ENCODE data around the gene SARDH. TPM values are rescaled to one million over a fixed set of nuclear protein-coding genes. Genes with fewer than 3 reads are reported as not detected.
"Not testable (repeated sequence)": the region's sequence is repeated elsewhere in the genome, so short reads cannot be mapped to it uniquely, and the experiment has no call there.

SARDH gene
- polyA plus RNA-seq, 1 donor, result 4.5 TPM

DNA sequence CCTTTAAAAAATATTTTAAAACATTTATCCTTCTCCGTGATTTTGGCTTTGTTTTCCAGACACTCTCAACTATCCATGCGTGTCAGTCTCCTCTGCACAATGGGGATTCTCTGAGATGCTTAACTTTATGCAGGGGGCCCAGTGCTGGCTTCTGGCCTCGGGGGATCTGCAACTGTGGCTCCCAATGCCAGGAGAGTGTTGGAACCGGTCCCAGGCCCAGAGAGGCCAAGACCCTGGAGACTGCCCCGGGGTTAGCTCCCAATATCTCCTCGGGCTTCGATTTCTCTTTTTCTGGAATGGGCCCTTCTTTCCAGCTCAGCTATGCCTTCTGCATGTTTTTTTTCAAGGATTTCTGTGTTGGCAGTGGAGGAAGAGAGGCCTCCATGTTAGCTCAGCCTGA, 20.1 kb upstream of the SARDH start:
- DNase-seq, result no peak
- H3K27ac ChIP-seq (ENCODE audit: low read length), result no peak overlapping the region

DNA sequence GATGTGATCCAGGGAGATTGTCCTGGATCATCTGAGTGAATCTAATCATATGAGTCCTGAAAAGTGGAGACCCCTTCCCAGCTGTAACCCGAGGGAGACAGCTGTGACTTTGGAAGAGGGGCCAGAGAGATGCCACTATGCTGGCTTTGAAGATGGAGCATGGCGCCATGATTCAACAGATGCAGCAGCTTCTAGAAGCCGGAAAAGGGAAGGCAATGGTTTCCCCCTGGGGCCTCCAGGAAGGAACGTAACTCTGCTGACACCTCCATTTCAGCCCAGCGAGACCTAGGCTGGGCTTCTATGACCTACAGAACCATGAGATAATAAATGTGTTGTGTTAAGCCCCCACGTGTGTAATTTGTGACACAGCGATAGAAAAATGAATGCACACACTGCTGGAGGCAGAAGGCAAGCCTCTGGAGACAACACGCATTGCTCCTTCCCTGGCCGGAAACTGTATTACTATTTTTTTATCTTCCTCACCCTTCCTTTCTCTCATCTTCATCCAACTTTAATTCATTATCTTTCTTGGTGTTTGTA, 16.6 kb upstream of the SARDH start:
- Histone ChIP-seq H3K9me3 (ENCODE audit: control insufficient read depth, low read depth, low read length) (peaks cover 5% of the 10 kb centered on the region), H3K4me1 (ENCODE audit: control insufficient read depth, insufficient read depth, low read length) (no peaks in the 10 kb centered on the region), H3K4me3 (ENCODE audit: low read length) (no peak overlapping the region), H3K27me3 (ENCODE audit: control insufficient read depth, insufficient read depth, low read length) (no peaks in the 10 kb centered on the region), H3K36me3 (ENCODE audit: control insufficient read depth, insufficient read depth, low read length) (peaks cover 4% of the 10 kb centered on the region), H3K27ac (ENCODE audit: low read length) (no peak overlapping the region)
- DNase-seq, result peak in 1 of 2 donors; percentile 21
- 66% methylated on average over 4 of the region's 9 CpGs for WGBS (ENCODE audit: insufficient coverage, low lambda C conversion rate)

More for the DNA sequence above, 20.1 kb upstream of the SARDH start:
- Histone ChIP-seq H3K4me3 (ENCODE audit: low read length) (no peak overlapping the region), H3K9me3 (ENCODE audit: control insufficient read depth, low read depth, low read length) (peaks cover 5% of the 10 kb centered on the region), H3K36me3 (ENCODE audit: control insufficient read depth, insufficient read depth, low read length) (peaks cover 18% of the 10 kb centered on the region), H3K4me1 (ENCODE audit: control insufficient read depth, insufficient read depth, low read length) (no peaks in the 10 kb centered on the region), H3K27me3 (ENCODE audit: control insufficient read depth, insufficient read depth, low read length) (no peaks in the 10 kb centered on the region)
- no CpG with 5 or more reads among the region's 7 CpGs for WGBS (ENCODE audit: insufficient coverage, low lambda C conversion rate)

DNA sequence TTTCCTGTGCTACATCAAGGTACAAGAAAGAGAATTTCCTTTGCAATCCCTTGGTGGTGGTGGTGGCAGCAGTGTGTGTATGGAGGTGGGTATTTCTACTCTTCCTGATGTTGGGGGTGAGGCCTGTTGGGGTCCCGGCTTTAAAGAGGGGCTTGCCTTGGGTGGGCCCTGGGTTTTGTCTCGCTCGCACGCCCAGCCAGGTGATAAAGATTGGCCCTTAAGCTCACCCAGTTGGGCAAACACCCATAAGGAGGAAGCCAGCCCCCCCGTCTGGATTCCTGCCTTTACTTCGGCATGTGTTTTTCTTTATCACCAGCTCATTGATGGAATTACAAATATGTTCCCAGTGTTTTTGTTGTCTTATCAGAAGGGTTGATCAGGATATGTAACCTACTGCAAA, 16.0 kb upstream of the SARDH start:
- Histone ChIP-seq H3K36me3 (ENCODE audit: control insufficient read depth, insufficient read depth, low read length) (peaks cover 4% of the 10 kb centered on the region), H3K27me3 (ENCODE audit: control insufficient read depth, insufficient read depth, low read length) (no peaks in the 10 kb centered on the region), H3K27ac (ENCODE audit: low read length) (no peak overlapping the region), H3K4me1 (ENCODE audit: control insufficient read depth, insufficient read depth, low read length) (no peaks in the 10 kb centered on the region), H3K9me3 (ENCODE audit: control insufficient read depth, low read depth, low read length) (peaks cover 5% of the 10 kb centered on the region), H3K4me3 (ENCODE audit: low read length) (no peak overlapping the region)
- no peak for DNase-seq
- WGBS (ENCODE audit: insufficient coverage, low lambda C conversion rate), result no CpG with 5 or more reads among the region's 6 CpGs

DNA sequence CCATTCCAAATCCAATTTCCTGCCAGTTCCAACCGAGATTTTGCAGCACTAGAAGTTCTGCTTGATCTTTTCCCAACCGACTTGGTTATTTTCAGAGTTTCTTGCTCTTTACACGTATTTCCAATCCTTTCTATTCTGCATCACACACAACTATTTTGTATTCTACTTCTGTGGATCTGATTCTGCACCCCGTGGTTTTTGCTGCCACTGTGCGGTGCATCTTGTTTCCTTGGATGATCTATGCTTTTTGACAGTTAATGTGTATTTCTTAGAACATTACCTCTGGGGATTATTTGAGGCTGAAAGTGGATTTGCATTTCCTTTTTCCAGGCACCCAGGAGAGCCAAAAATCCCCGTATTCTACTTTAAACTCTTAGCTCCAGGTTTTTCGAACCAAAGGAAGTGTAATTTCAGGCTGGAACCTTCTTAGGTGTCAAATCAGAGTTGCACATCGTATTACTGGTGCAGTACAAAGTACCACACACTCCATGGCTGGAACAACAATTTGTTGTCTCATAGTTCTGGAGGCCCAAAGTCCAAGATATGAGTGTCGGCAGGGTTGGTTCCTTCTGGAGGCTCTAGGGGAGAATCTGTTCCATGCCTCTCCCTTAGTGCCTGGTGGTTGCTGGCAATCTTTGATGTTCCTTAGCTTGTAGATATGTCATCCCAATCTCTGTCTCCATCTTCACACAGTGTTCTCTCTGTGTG, 14.7 kb upstream of the SARDH start:
- H3K27me3 ChIP-seq (ENCODE audit: control insufficient read depth, insufficient read depth, low read length), result no peaks in the 10 kb centered on the region
- no peak overlapping the region for H3K27ac ChIP-seq (ENCODE audit: low read length)
- H3K9me3 ChIP-seq (ENCODE audit: control insufficient read depth, low read depth, low read length), result peaks cover 5% of the 10 kb centered on the region
- peak in 1 of 2 donors; percentile 22 for DNase-seq
- no peaks in the 10 kb centered on the region for H3K36me3 ChIP-seq (ENCODE audit: control insufficient read depth, insufficient read depth, low read length)
- no peak overlapping the region for H3K4me3 ChIP-seq (ENCODE audit: low read length)
- H3K4me1 ChIP-seq (ENCODE audit: control insufficient read depth, insufficient read depth, low read length), result no peaks in the 10 kb centered on the region
- no CpG with 5 or more reads among the region's 9 CpGs for WGBS (ENCODE audit: insufficient coverage, low lambda C conversion rate)

DNA sequence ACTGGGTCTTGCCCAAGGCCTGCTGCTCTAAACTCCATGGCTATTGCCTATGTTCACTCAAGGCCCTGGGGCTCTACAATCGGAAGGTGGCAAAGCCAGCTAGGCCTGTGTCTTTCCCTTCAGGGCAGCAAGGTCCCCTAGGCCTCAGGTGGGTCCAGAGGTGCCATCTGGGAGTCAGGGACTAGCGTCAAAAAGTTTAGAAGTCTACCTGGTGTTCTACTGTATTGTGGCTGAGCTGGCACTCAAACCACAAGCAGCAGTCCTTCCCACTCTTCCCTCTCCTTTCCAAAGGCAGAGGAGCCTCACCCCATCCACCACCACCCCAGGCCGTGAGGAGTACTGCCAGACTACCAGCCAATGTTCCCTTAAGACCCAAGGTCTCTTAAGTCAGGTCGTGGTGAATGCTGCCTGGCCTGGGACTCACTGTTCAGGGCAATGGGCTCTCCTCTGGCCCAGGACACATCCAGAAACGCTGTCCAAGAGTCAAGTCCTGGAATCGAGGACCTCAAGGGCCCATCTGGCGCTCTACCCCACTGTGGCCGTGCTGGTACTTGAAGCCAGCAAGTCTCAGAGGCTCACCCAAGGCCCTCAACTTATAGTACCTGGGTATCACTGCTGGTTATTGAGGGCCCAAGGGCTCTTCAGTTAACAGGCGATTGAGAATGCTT, 13.0 kb upstream of the SARDH start:
- DNase-seq, result no peak
- no peaks in the 10 kb centered on the region for H3K36me3 ChIP-seq (ENCODE audit: control insufficient read depth, insufficient read depth, low read length)
- no peak overlapping the region for H3K4me3 ChIP-seq (ENCODE audit: low read length)
- no peak overlapping the region for H3K27ac ChIP-seq (ENCODE audit: low read length)
- no CpG with 5 or more reads among the region's 9 CpGs for WGBS (ENCODE audit: insufficient coverage, low lambda C conversion rate)
- peaks cover 3% of the 10 kb centered on the region for H3K27me3 ChIP-seq (ENCODE audit: control insufficient read depth, insufficient read depth, low read length)
- no peaks in the 10 kb centered on the region for H3K4me1 ChIP-seq (ENCODE audit: control insufficient read depth, insufficient read depth, low read length)
- peaks cover 5% of the 10 kb centered on the region for H3K9me3 ChIP-seq (ENCODE audit: control insufficient read depth, low read depth, low read length)

DNA sequence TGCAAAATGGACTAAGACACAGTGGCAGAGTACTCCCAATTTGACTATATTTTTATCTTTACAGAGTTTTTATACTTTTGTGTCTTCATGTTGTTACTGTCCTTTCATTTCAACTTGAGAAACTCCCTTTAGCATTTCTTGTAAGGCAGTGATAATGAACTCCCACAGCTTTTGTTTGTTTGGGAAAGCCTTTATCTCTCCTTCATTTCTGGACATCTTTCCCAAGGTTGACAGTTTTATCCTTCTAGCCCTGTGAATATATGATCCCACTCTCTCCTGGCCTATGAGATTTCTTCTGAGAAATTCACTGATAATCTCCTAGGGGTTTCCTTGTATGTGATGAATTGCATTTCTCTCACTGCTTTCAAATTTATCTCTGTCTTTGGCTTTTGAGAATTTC, 9.2 kb upstream of the SARDH start:
- H3K4me3 ChIP-seq (ENCODE audit: low read length), result no peak overlapping the region
- H3K27ac ChIP-seq (ENCODE audit: low read length), result no peak overlapping the region
- no peaks in the 10 kb centered on the region for H3K36me3 ChIP-seq (ENCODE audit: control insufficient read depth, insufficient read depth, low read length)
- no peaks in the 10 kb centered on the region for H3K4me1 ChIP-seq (ENCODE audit: control insufficient read depth, insufficient read depth, low read length)
- no peaks in the 10 kb centered on the region for H3K9me3 ChIP-seq (ENCODE audit: control insufficient read depth, low read depth, low read length)
- DNase-seq, result no peak
- peaks cover 3% of the 10 kb centered on the region for H3K27me3 ChIP-seq (ENCODE audit: control insufficient read depth, insufficient read depth, low read length)

DNA sequence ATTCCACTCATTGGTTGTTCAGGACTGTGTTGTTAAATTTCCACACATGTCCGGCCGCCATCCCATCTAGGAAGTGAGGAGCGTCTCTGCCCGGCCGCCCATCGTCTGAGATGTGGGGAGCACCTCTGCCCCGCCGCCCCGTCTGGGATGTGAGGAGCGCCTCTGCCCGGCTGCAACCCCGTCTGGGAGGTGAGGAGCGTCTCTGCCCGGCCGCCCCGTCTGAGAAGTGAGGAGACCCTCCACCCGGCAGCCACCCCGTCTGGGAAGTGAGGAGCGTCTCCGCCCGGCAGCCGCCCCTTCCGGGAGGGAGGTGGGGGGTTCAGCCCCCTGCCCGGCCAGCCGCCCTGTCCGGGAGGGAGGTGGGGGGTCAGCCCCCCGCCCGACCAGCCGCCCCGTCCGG, 6.4 kb upstream of the SARDH start:
- H3K4me3 ChIP-seq (ENCODE audit: low read length); DNase-seq; H3K36me3 ChIP-seq (ENCODE audit: control insufficient read depth, insufficient read depth, low read length); H3K27me3 ChIP-seq (ENCODE audit: control insufficient read depth, insufficient read depth, low read length); H3K9me3 ChIP-seq (ENCODE audit: control insufficient read depth, low read depth, low read length); H3K27ac ChIP-seq (ENCODE audit: low read length): not testable (repeated sequence)
- WGBS (ENCODE audit: insufficient coverage, low lambda C conversion rate), result 100% methylated on average over 1 of the region's 31 CpGs
- H3K4me1 ChIP-seq (ENCODE audit: control insufficient read depth, insufficient read depth, low read length), result peaks cover 16% of the 10 kb centered on the region

DNA sequence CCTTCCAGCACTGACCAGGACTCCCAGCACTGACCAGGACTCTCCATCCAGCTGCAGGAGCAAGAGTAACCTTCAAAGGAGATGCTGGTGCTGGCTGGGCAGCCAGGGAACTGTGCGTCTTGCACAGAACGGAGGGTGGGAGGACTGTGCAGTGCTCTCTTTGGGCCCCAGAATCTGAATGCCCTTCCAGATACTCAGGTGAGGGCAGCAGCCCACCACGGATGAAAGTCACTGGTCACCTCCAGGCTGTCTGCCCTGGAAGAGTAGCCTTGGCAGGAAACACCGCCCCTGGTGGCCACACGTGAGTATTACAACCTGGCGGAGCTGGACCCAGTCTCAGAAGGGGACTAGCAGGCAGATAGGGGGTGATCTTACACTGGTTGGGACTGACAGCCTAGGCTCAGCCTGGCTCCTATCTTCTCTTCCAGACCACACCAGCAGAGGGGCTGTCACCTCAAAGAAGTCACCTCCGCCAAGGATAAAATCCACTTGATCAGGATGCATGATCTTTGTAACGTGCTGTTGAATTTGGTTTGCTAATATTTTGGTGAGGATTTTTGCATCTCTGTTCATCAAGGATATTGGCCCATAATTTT, 4.8 kb upstream of the SARDH start:
- Histone ChIP-seq H3K27ac (ENCODE audit: low read length) (no peak overlapping the region), H3K4me3 (ENCODE audit: low read length) (no peak overlapping the region), H3K4me1 (ENCODE audit: control insufficient read depth, insufficient read depth, low read length) (peaks cover 32% of the 10 kb centered on the region), H3K27me3 (ENCODE audit: control insufficient read depth, insufficient read depth, low read length) (peaks cover 3% of the 10 kb centered on the region), H3K9me3 (ENCODE audit: control insufficient read depth, low read depth, low read length) (no peaks in the 10 kb centered on the region), H3K36me3 (ENCODE audit: control insufficient read depth, insufficient read depth, low read length) (no peaks in the 10 kb centered on the region)
- WGBS (ENCODE audit: insufficient coverage, low lambda C conversion rate), result no CpG with 5 or more reads among the region's 8 CpGs
- DNase-seq, result peak; percentile 55 to 60

DNA sequence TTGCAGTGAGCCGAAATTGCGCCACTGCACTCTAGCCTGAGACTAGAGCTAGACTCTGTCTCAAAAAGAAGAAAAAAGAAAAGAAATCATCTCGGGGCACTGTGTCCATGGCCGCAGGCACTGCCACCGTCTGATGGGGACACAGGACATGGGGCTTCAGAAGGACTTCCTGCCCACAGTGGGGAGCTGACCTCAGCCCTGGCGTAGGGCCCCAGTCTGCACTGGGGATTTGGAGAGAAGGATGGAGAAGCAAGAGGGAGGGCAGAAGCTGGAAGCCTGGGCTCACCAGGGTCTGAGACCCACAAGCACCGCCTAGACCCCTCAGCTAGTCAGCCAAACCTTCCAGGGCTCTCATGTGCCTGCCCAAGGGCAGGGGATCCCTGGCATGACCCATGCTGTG, 4.1 kb upstream of the SARDH start:
- DNase-seq, result no peak
- WGBS (ENCODE audit: insufficient coverage, low lambda C conversion rate), result no CpG with 5 or more reads among the region's 7 CpGs
- peaks cover 37% of the 10 kb centered on the region for H3K4me1 ChIP-seq (ENCODE audit: control insufficient read depth, insufficient read depth, low read length)

DNA sequence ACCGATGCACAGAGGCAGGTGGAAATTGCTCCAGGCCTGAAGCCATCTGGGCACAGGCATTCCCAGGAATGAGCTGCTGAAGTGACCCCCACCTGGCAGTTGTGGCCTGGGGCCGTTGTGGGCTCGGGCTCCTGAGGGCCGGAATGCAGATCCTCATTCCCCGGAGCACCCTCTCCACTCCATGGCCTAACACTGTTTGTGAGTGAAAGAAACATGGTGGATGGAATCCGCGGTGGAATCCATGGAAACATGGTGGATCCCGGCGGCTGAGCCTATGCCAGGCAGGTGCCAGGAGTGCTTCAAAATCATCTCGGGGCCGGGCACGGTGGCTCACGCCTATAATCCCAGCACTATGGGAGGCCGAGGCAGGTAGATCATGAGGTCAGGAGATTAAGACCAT, 3.6 kb upstream of the SARDH start:
- no CpG with 5 or more reads among the region's 14 CpGs for WGBS (ENCODE audit: insufficient coverage, low lambda C conversion rate)
- no peaks in the 10 kb centered on the region for H3K36me3 ChIP-seq (ENCODE audit: control insufficient read depth, insufficient read depth, low read length)
- no peak for DNase-seq
- no peaks in the 10 kb centered on the region for H3K9me3 ChIP-seq (ENCODE audit: control insufficient read depth, low read depth, low read length)
- H3K27ac ChIP-seq (ENCODE audit: low read length), result no peak overlapping the region
- no peak overlapping the region for H3K4me3 ChIP-seq (ENCODE audit: low read length)
- no peaks in the 10 kb centered on the region for H3K27me3 ChIP-seq (ENCODE audit: control insufficient read depth, insufficient read depth, low read length)
- H3K4me1 ChIP-seq (ENCODE audit: control insufficient read depth, insufficient read depth, low read length), result peaks cover 37% of the 10 kb centered on the region

More for the DNA sequence above, 4.1 kb upstream of the SARDH start:
- Histone ChIP-seq H3K9me3 (ENCODE audit: control insufficient read depth, low read depth, low read length) (no peaks in the 10 kb centered on the region), H3K36me3 (ENCODE audit: control insufficient read depth, insufficient read depth, low read length) (no peaks in the 10 kb centered on the region), H3K4me3 (ENCODE audit: low read length) (no peak overlapping the region), H3K27ac (ENCODE audit: low read length) (no peak overlapping the region), H3K27me3 (ENCODE audit: control insufficient read depth, insufficient read depth, low read length) (peaks cover 3% of the 10 kb centered on the region)
